LNCaP clone FGC (cell line): ENCODE measurements around the gene ZNF185.

Experiments used
- DNase-seq: peaks from one replicate; pipeline ENCODE4 v3.0.0-alpha.2; 2011; ENCODE audit warnings: low read depth
- H3K4me3 ChIP-seq: 2 replicates; pipeline ENCODE4 v1.5.1; 2011; ENCODE audit warnings: mild to moderate bottlenecking, low read depth, low read length, control low read depth
- CTCF ChIP-seq: IDR thresholded peaks from 2 replicates; pipeline ENCODE4 v1.5.1; 2012; ENCODE audit warnings: mild to moderate bottlenecking; ENCODE audit not compliant: control insufficient read depth, insufficient read depth; ENCODE audit errors: extremely low read depth

The ZNF185 gene

GRCh38 chrX:152899874-152900719 lies 2.2 kb downstream of the ZNF185 start:
- H3K4me3 ChIP-seq = no peak overlapping the region
- no peak for TF ChIP-seq CTCF
- no peak for DNase-seq

DNA sequence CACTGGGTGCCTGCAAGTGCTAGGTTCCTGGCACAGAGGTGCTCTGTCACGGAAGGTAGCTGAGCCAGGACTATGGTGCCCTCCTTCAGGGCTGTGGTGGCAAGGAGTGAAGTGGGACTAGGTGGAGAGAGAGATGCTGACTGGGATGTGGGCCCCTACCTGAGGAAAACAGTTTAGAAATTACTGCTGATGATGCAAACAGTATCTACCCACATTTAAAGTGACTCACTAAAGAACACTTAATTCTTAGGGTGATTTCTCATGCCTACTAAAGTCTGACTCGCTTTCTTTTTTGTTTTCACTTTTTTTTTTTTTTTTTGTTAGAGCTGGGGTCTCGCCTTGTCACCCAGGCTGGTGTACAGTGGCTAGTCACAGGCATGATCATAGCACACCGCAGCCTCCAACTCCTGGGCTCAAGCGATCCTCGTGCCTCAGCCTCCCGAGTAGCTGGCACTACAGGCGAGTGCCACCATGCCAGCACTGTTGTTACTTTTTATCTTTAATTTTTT lies 3.1 kb downstream of the ZNF185 start:
- no peak for DNase-seq
- no peak overlapping the region for H3K4me3 ChIP-seq
- no peak for TF ChIP-seq CTCF

GRCh38 chrX:152901816-152902501 lies 4.1 kb downstream of the ZNF185 start:
- no peak for TF ChIP-seq CTCF
- H3K4me3 ChIP-seq = no peak overlapping the region
- DNase-seq = no peak

- no peak overlapping the region for H3K4me3 ChIP-seq
- no peak for TF ChIP-seq CTCF
- DNase-seq = no peak
These were observed 4.6 kb downstream of the ZNF185 start for GRCh38 chrX:152902502-152902820.

GRCh38 chrX:152903589-152903988 lies 5.7 kb downstream of the ZNF185 start:
- no peak for TF ChIP-seq CTCF
- DNase-seq = no peak
- H3K4me3 ChIP-seq = no peak overlapping the region

GRCh38 chrX:152904151-152905080 lies 6.5 kb downstream of the ZNF185 start:
- no peak overlapping the region for H3K4me3 ChIP-seq
- no peak for DNase-seq
- TF ChIP-seq CTCF = peak; percentile 63
